K562 (cell line): Measurements from ENCODE around the gene CYSTM1. TPM values are rescaled to one million over a fixed set of nuclear protein-coding genes. Genes with fewer than 3 reads are reported as not detected.

ENCODE experiments used
- ADNP ChIP-seq: fragments of 200-800 bp; sonication (Bioruptor generic); IDR thresholded peaks from 2 replicates; pipeline ENCODE4 v1.6.1; 2016; ENCODE audit warnings: missing genetic modification characterization, missing compliant biosample characterization
- MYBL2 ChIP-seq, 2 experiments: fragments of 450-650 bp in 1 of 2; sonication (generic) in 1 of 2; formaldehyde crosslinking in 1 of 2; IDR thresholded peaks; 2 replicates each; pipeline versions ENCODE4 v1.6.1 to v1.8.1; 2017 to 2022; ENCODE audit warnings: borderline replicate concordance in 1 of 2, inconsistent platforms in 1 of 2, low read depth in 1 of 2, mild to moderate bottlenecking in 1 of 2, missing genetic modification reagents in 1 of 2, moderate library complexity in 1 of 2
- PRMT5 ChIP-seq: sonication (generic); formaldehyde crosslinking; IDR thresholded peaks from 2 replicates; pipeline ENCODE4 v1.5.0; 2020; ENCODE audit warnings: missing genetic modification reagents
- RFX1 ChIP-seq: fragments of 450-650 bp; IDR thresholded peaks from 2 replicates; pipeline ENCODE4 v1.6.1; 2016; ENCODE audit warnings: mild to moderate bottlenecking, moderate library complexity
- TBL1XR1 ChIP-seq, 2 experiments: IDR thresholded peaks; 2 replicates each; pipeline ENCODE4 v1.6.1; 2012; ENCODE audit warnings: improper control_type of control experiment in 2 of 2, low read length in 2 of 2, mild to moderate bottlenecking in 1 of 2
- TEAD2 ChIP-seq: fragments of 450-650 bp; IDR thresholded peaks from 2 replicates; pipeline ENCODE4 v1.6.1; 2016; ENCODE audit warnings: missing genetic modification characterization, control low read depth, missing compliant biosample characterization
- ZC3H4 ChIP-seq: sonication (generic); formaldehyde crosslinking; IDR thresholded peaks from 2 replicates; pipeline ENCODE4 v1.9.0; 2021; ENCODE audit warnings: missing genetic modification reagents, borderline replicate concordance
- ZFX ChIP-seq: sonication (generic); formaldehyde crosslinking; IDR thresholded peaks from 2 replicates; pipeline ENCODE4 v1.8.0; 2022; ENCODE audit warnings: mild to moderate bottlenecking, missing genetic modification reagents, moderate library complexity
- polyA plus RNA-seq, 8 experiments: library from polyadenylated mRNA; depleted of rRNA in 4 of 8; stranded (reverse) in 5 of 8; unstranded in 3 of 8; fragments of >200 nt; fragmentation: Nextera tagmentation in 2 of 8; fragmentation: Illumina TruSeq in 1 of 8; extraction: Ambion mirVana in 2 of 8; extraction: Trizol in 1 of 8; gene quantifications; 2 replicates each; pipeline versions ENCODE4 v1.2.1 to v1.2.3, GENCODE V29; 2011 to 2014; ENCODE audit warnings: inconsistent platforms in 1 of 8, missing spikeins in 1 of 8
- total RNA-seq, 7 experiments: library from RNA; depleted of rRNA in 6 of 7; stranded (reverse); fragments of >200 nt in 6 of 7; fragmentation: Illumina TruSeq in 2 of 7; extraction: Trizol in 2 of 7; gene quantifications; 2 replicates each; pipeline versions ENCODE4 v1.2.1 to v1.2.3, GENCODE V29; 2011 to 2021; ENCODE audit warnings: low replicate concordance in 1 of 7
- TF ChIP-seq, protein P1 (sequence below): fragments of 250-450 bp; sonication (Bioruptor Pico); IDR thresholded peaks from 2 replicates; pipeline ENCODE4 v1.4.0; 2020
- TF ChIP-seq, protein P2 (sequence below): IDR thresholded peaks from 2 replicates; pipeline ENCODE4 v1.6.1; 2016; ENCODE audit warnings: missing genetic modification characterization, missing compliant biosample characterization
- TF ChIP-seq, protein P3 (sequence below): fragments of 450-650 bp; IDR thresholded peaks from 2 replicates; pipeline ENCODE4 v1.6.1; 2016; ENCODE audit warnings: missing biosample characterization, missing genetic modification characterization
- TF ChIP-seq, protein P4 (sequence below), 2 experiments: fragments of 150-350 bp in 1 of 2; IDR thresholded peaks; 2 replicates each; pipeline ENCODE4 v1.6.1; 2012 to 2016; ENCODE audit warnings: low read depth in 2 of 2, low read length in 2 of 2, mild to moderate bottlenecking in 1 of 2, moderate library complexity in 1 of 2
- TF ChIP-seq, protein P5 (sequence below): fragments of 250-450 bp; sonication (Bioruptor Pico); IDR thresholded peaks from 2 replicates; pipeline ENCODE4 v1.5.0; 2021

CYSTM1 gene
- total and polyA plus RNA-seq, 9 of the 15 experiments (the other 6 are each of a cell fraction or from before 2014, with no cell fraction given): 76.1 to 422 (median 108) TPM

DNA sequence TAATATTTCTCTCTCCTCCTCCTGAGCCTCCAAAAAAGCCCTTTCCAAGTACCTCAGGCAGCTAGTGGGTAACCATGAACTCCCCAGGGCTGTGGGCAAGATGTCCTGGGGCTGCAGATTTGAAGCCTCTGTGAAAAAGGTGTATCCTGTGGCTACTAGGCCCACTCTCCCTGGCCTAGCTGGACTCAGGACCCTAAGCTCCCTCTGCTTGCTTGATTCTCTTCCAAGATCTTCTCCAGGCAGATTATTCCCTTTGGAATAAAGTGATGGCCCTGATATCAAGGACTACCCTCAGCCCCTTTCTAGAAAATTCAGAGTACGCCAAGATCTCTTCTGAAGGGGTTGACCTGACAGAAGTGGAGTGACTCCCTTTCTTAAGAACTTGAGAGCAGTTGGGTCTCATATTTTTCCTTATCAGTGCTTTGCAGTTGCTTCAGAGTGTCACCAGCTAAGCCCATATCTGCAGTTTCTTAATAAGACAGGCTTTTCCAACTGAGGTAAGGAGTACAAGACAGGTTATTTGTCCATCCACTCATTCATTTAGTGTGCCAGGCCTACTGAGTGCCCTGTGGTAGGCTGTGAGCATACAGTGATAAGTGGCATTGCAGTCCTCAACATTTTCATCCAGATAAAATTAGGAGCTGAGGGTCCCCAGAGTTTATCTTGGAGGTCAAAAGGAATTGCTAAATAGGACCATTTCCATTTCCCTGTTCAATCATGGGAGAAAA, 42.5 kb downstream of the CYSTM1 start (continued):
- TF ChIP-seq, protein P1, sequence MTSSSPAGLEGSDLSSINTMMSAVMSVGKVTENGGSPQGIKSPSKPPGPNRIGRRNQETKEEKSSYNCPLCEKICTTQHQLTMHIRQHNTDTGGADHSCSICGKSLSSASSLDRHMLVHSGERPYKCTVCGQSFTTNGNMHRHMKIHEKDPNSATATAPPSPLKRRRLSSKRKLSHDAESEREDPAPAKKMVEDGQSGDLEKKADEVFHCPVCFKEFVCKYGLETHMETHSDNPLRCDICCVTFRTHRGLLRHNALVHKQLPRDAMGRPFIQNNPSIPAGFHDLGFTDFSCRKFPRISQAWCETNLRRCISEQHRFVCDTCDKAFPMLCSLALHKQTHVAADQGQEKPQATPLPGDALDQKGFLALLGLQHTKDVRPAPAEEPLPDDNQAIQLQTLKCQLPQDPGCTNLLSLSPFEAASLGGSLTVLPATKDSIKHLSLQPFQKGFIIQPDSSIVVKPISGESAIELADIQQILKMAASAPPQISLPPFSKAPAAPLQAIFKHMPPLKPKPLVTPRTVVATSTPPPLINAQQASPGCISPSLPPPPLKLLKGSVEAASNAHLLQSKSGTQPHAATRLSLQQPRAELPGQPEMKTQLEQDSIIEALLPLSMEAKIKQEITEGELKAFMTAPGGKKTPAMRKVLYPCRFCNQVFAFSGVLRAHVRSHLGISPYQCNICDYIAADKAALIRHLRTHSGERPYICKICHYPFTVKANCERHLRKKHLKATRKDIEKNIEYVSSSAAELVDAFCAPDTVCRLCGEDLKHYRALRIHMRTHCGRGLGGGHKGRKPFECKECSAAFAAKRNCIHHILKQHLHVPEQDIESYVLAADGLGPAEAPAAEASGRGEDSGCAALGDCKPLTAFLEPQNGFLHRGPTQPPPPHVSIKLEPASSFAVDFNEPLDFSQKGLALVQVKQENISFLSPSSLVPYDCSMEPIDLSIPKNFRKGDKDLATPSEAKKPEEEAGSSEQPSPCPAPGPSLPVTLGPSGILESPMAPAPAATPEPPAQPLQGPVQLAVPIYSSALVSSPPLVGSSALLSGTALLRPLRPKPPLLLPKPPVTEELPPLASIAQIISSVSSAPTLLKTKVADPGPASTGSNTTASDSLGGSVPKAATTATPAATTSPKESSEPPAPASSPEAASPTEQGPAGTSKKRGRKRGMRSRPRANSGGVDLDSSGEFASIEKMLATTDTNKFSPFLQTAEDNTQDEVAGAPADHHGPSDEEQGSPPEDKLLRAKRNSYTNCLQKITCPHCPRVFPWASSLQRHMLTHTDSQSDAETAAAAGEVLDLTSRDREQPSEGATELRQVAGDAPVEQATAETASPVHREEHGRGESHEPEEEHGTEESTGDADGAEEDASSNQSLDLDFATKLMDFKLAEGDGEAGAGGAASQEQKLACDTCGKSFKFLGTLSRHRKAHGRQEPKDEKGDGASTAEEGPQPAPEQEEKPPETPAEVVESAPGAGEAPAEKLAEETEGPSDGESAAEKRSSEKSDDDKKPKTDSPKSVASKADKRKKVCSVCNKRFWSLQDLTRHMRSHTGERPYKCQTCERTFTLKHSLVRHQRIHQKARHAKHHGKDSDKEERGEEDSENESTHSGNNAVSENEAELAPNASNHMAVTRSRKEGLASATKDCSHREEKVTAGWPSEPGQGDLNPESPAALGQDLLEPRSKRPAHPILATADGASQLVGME (CRISPR knock-in tag): no peak
- TF ChIP-seq, protein P2, sequence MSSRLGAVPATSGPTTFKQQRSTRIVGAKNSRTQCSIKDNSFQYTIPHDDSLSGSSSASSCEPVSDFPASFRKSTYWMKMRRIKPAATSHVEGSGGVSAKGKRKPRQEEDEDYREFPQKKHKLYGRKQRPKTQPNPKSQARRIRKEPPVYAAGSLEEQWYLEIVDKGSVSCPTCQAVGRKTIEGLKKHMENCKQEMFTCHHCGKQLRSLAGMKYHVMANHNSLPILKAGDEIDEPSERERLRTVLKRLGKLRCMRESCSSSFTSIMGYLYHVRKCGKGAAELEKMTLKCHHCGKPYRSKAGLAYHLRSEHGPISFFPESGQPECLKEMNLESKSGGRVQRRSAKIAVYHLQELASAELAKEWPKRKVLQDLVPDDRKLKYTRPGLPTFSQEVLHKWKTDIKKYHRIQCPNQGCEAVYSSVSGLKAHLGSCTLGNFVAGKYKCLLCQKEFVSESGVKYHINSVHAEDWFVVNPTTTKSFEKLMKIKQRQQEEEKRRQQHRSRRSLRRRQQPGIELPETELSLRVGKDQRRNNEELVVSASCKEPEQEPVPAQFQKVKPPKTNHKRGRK (tag): no peak
- TF ChIP-seq TEAD2 (tag) (no peak), MYBL2 (IDR thresholded peaks at IDR 0.05; ENCODE audit: low read depth) (no peak), MYBL2 (CRISPR knock-in tag; IDR thresholded peaks at IDR 0.05; ENCODE audit: borderline replicate concordance) (no peak), TBL1XR1 (IDR thresholded peaks at IDR 0.05; ENCODE audit: low read length in 2 of 2) (peak in 1 of 2 experiments; percentile 92; a peak in 3 of 4 replicates), PRMT5 (no peak), ADNP (peak; percentile 61; the same call in 1 of the 2 replicates), ZFX (CRISPR knock-in tag) (peak; percentile 69), RFX1 (no peak), ZC3H4 (CRISPR knock-in tag) (no peak)
- TF ChIP-seq, protein P3, sequence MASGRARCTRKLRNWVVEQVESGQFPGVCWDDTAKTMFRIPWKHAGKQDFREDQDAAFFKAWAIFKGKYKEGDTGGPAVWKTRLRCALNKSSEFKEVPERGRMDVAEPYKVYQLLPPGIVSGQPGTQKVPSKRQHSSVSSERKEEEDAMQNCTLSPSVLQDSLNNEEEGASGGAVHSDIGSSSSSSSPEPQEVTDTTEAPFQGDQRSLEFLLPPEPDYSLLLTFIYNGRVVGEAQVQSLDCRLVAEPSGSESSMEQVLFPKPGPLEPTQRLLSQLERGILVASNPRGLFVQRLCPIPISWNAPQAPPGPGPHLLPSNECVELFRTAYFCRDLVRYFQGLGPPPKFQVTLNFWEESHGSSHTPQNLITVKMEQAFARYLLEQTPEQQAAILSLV: no peak
- TF ChIP-seq, protein P4, sequence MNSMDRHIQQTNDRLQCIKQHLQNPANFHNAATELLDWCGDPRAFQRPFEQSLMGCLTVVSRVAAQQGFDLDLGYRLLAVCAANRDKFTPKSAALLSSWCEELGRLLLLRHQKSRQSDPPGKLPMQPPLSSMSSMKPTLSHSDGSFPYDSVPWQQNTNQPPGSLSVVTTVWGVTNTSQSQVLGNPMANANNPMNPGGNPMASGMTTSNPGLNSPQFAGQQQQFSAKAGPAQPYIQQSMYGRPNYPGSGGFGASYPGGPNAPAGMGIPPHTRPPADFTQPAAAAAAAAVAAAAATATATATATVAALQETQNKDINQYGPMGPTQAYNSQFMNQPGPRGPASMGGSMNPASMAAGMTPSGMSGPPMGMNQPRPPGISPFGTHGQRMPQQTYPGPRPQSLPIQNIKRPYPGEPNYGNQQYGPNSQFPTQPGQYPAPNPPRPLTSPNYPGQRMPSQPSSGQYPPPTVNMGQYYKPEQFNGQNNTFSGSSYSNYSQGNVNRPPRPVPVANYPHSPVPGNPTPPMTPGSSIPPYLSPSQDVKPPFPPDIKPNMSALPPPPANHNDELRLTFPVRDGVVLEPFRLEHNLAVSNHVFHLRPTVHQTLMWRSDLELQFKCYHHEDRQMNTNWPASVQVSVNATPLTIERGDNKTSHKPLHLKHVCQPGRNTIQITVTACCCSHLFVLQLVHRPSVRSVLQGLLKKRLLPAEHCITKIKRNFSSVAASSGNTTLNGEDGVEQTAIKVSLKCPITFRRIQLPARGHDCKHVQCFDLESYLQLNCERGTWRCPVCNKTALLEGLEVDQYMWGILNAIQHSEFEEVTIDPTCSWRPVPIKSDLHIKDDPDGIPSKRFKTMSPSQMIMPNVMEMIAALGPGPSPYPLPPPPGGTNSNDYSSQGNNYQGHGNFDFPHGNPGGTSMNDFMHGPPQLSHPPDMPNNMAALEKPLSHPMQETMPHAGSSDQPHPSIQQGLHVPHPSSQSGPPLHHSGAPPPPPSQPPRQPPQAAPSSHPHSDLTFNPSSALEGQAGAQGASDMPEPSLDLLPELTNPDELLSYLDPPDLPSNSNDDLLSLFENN (IDR thresholded peaks at IDR 0.05; ENCODE audit: low read depth in 2 of 2, low read length in 2 of 2): peak in 1 of 2 experiments; percentile 93; a peak in 2 of 4 replicates
- TF ChIP-seq, protein P5, sequence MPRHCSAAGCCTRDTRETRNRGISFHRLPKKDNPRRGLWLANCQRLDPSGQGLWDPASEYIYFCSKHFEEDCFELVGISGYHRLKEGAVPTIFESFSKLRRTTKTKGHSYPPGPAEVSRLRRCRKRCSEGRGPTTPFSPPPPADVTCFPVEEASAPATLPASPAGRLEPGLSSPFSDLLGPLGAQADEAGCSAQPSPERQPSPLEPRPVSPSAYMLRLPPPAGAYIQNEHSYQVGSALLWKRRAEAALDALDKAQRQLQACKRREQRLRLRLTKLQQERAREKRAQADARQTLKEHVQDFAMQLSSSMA (CRISPR knock-in tag): no peak
